NCI-H345 treated with DMSO at 0.1 percent for 48 hours (cell line): ENCODE data around the gene CDH12.
"Not testable (repeated sequence)": the region's sequence is repeated elsewhere in the genome, so short reads cannot be mapped to it uniquely, and the experiment has no call there.

Experiments
- DNase-seq: peaks from one replicate; lab custom pipeline; 2025; ENCODE audit not compliant: unreplicated experiment; lab: John Stamatoyannopoulos, UW

Gene CDH12

DNA sequence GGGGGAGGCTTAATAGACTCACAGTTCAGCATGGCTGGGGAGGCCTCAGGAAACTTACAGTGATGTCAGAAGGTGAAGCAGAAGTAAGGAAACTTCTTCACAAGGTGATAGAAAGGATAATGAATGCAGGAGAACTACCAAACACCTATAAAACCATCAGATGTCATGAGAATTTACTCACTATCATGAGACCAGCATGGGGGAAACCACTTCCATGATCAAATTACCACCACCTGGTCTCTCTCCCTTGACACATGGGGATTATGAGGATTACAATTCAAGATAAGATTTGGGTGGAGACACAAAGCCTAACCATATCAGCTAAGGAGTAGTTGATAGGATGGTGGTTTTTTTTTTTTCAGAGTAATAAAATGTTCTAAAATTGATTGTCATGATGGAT lies 201.8 kb downstream of the CDH12 start:
- DNase-seq = no peak

GRCh38 chr5:22650511-22650910 lies 202.6 kb downstream of the CDH12 start:
- no peak for DNase-seq

GRCh38 chr5:22649074-22649473 lies 204.1 kb downstream of the CDH12 start:
- DNase-seq = no peak

DNA sequence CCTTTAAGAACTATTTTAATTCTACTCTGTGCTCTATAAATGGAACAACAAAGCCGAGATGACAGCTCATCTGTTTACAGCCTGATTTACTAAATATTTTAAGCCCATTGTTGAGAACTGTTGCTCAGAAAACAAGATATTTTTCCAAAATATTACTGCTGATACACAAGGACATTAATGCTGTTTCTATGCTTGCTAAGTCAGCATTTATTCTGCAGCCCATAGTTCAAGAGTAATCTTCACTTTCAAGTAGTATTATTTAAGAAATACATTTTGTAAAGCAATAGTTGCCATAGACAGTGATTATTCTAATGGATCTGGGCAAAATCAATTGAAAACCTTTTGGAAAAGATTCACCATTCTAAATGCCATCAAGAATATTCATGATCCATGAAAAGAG lies 208.3 kb downstream of the CDH12 start:
- DNase-seq = no peak

- DNase-seq = no peak
These were observed 209.8 kb downstream of the CDH12 start for GRCh38 chr5:22643356-22643755.

GRCh38 chr5:22631683-22632082 lies 221.5 kb downstream of the CDH12 start:
- no peak for DNase-seq

DNA sequence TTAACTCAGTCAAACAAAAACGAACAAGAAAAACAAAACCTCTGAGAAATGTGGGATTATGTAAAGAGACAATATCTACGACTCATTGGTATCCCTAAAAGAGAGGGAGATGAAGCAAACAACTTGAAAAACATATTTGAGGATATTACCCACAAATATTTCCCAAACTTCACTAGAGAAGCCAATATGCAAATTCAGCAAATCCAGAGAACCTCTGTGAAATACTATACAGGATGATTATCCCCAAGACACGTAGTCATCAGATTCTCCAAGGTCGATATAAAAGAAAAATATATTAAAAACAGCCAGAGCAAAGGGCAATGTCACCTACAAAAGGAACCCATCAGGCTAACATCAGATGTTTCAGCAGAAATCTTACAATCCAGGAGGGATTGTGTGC lies 226.1 kb downstream of the CDH12 start:
- no peak for DNase-seq

DNA sequence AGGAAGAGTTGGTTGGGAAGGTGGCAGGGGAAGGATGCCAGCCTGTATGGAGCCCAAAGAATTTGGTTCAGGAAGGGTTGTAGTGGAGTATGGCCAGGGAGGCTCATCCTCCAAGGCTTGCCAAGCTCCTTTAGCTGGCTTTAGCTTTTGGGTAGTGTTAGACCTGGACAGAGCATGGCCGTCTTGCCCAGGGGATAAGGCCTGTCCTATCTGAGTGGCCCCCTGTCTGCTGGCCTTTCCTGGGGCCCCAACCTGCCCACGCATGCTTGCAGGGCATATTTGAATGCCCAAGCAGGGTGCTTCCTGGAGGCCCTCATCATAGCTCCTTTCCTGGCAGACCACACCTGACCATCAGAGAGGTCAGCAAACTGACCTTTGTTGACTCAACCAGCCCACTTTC lies 227.7 kb downstream of the CDH12 start:
- DNase-seq = no peak

- DNase-seq = no peak
These were observed 232.1 kb downstream of the CDH12 start for GRCh38 chr5:22621084-22621483.

GRCh38 chr5:22615964-22616363 lies 237.2 kb downstream of the CDH12 start:
- DNase-seq = no peak

GRCh38 chr5:22614486-22615094 lies 238.6 kb downstream of the CDH12 start:
- no peak for DNase-seq

GRCh38 chr5:22612928-22613327 lies 240.2 kb downstream of the CDH12 start:
- DNase-seq = no peak

DNA sequence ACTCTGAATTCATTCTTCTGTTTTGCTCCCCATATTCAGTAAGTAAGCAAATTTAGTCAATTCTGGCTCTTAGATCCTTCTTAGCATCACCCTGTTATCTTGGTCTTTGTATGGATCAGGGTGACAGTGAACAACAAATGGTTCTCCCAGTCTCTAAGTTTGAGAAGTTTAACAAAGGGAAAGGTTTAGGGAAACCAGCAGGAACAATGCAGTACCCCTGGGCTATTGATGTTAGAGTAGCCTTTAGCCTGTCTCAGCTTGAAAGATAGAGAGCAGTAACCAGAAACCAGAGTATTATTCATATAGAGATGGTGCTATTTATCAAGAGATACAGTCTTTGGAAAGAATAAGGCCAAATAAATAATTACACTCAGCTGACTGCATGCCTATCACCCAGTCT lies 241.8 kb downstream of the CDH12 start:
- no peak for DNase-seq

DNA sequence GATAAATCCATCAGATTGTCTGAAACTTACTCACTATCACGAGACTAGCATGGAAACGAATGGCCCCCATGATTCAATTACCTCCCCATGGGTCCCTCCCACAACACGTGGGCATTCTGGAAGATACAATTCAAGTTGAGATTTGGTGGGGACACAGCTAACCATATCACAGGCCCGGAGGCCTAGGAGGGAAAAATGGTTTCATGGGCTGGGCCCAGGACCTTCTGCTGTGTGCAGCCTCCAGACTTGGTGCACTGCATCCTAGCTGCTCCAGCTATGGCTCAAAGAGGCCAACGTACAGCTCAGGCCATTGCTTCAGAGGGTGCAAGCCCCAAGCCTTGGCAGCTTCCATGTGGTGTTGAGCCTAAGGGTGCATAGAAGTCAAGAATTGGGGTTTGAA lies 245.6 kb downstream of the CDH12 start:
- not testable (repeated sequence) for DNase-seq

- DNase-seq = no peak
These were observed 247.7 kb downstream of the CDH12 start for GRCh38 chr5:22605473-22605872.

DNA sequence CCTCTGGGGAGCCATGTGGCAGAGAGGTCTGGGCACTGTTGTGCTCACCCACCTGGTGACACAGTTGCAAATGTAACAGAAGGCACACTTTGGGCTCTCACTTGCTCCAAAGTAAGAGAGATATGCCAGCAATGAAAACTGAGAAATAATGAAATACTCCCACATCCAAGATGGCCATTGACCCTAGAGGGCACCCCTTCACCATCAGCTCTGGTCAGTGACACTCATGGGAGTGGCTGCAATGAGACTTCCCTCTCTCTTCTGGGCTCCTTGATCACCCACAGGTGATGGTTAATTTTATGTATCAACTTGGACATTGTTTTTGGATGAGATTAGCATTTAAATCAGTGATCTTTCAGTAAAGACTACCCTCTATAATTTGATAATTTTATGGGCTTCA lies 248.4 kb downstream of the CDH12 start:
- DNase-seq = no peak

- no peak for DNase-seq
These were observed 254.3 kb downstream of the CDH12 start for GRCh38 chr5:22598796-22599195.

DNA sequence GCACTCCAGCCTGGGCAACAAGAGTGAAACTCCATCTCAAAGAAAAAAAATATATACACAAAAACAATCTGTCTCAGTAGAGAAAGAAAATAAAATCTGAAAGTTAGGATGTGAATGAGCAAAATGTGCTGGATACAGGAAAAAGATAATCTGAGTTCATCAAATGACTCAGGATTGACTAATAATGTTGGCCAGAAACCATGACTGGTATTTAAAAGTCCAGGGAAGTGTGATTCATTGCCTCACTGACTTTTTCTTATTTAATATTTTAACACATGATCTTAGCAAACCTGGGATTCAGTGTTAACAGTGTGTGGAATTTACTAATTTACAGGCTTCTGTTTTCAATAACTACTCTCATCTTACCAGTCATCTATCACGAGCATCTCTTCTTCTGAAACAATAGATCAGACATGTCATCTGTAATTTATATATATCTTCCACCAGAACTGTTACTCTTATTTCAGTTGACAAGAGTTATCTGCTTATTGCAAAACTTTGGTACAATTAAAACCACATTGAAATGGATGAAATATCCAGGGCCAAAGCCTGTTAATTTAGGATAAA lies 256.7 kb downstream of the CDH12 start:
- no peak for DNase-seq

DNA sequence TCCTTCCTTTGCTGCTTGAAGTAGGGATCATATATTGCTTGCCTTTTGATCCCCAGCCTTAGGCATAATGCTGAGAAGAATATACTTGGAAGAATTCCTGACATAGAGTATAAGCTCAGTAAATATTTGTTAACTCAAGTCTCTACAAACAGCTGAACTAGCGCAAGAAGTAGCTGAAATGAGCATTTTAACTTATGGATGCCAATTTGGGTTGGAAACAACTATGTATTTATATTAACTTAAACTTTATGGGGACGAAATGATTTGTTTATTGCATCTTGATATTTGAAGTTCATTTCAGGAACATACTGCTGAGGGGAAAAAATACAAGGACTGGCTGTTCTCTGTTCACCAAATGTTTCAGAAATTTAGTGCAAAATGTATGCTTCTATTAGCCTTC lies 258.7 kb downstream of the CDH12 start:
- no peak for DNase-seq

- DNase-seq = no peak
These were observed 259.6 kb downstream of the CDH12 start for GRCh38 chr5:22593592-22593991.

GRCh38 chr5:22591461-22591860 lies 261.7 kb downstream of the CDH12 start:
- no peak for DNase-seq

GRCh38 chr5:22590677-22591268 lies 262.4 kb downstream of the CDH12 start:
- no peak for DNase-seq

DNA sequence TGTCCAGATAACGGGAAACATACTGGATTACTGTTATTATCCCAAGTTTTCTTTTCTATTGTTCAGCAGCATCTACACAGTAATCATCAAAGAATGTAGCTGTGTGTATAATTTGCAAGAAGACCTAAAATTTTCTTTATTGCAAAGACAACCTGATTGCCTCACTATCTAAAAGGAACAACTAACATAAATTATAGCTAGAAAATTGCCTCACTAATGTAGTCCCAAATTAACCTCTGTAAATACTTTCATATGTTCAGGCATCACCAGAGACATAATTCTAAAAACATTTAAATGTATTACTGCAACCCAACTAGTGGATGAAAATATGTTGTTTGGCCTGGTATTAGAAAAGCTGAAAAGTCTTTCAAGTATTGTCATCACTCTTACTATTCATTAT lies 275.4 kb downstream of the CDH12 start:
- no peak for DNase-seq
